Mucosa of descending colon (tissue), 3 donors: ENCODE data around the gene PLD6. TPM values are rescaled to one million over a fixed set of nuclear protein-coding genes. Genes with fewer than 3 reads are reported as not detected.

Experiments
- ATAC-seq: fragments of 200-7000 bp; cut with Tn5 transposase; one replicate; pipeline ENCODE4 v1.9.1; 2020; ENCODE audit warnings: mild to moderate bottlenecking, moderate library complexity
- DNase-seq, 3 donors: peaks; one replicate each; pipeline ENCODE4 v3.0.0-alpha.2; 2020
- H3K36me3 ChIP-seq: fragments of 200-600 bp; one replicate; pipeline ENCODE4 v1.8.0; 2021; ENCODE audit warnings: low read depth, mild to moderate bottlenecking
- H3K4me1 ChIP-seq: fragments of 200-600 bp; one replicate; pipeline ENCODE4 v1.8.0; 2021; ENCODE audit warnings: low read depth, mild to moderate bottlenecking
- H3K4me3 ChIP-seq: fragments of 200-600 bp; one replicate; pipeline ENCODE4 v1.8.0; 2021; ENCODE audit warnings: mild to moderate bottlenecking
- H3K9me3 ChIP-seq: fragments of 200-600 bp; one replicate; pipeline ENCODE4 v1.8.0; 2021; ENCODE audit warnings: mild to moderate bottlenecking
- CTCF ChIP-seq: fragments of 200-600 bp; IDR thresholded peaks from one replicate; pipeline ENCODE4 v1.8.0; 2022; ENCODE audit warnings: antibody characterized with exemption, mild to moderate bottlenecking
- intact Hi-C, 2 donors: fragments of 100-400 bp; cut with DNase I in 1 of 2; cut with micrococcal nuclease in 1 of 2; formaldehyde crosslinking; loops; one replicate each; pipeline versions ENCODE4 v1.11.0 to v1.11.1; 2022; cut with DNase I, micrococcal nuclease
- total RNA-seq, 3 donors: library from RNA; stranded (reverse); fragmentation: NEBNext Ultra II Directional in 2 of 3; extraction: Animal tissue kit (Norgen Biotek cat#: 25700) in 2 of 3; gene quantifications; one replicate each; pipeline versions ENCODE4 v1.2.1 to v1.2.4, GENCODE V29; 2021 to 2023
- donor health status: DM: no; HTN: no; CAD: no; lungs with moderate emphysema.
- donor health status: DM: no; HTN: no; CAD: no.
- donor health status: DM: no; HTN: yes; CAD: no.

Gene PLD6
- total RNA-seq, 3 donors from 2014 or later = 1.3 to 12.9 (median 2.0) TPM

GRCh38 chr17:17216776-17217175 is 10.6 kb upstream of the PLD6 start:
- no peak for TF ChIP-seq CTCF
- H3K9me3 ChIP-seq = no peaks in the 10 kb centered on the region
- H3K36me3 ChIP-seq = peaks cover 30% of the 10 kb centered on the region
- DNase-seq (no peak), ATAC-seq (no peak)
- no peaks in the 10 kb centered on the region for H3K4me1 ChIP-seq
- no peak overlapping the region for H3K4me3 ChIP-seq
- intact Hi-C loops = no loop called here

GRCh38 chr17:17216236-17216635 is 10.1 kb upstream of the PLD6 start:
- Histone ChIP-seq H3K9me3 (no peaks in the 10 kb centered on the region), H3K4me1 (no peaks in the 10 kb centered on the region), H3K4me3 (no peak overlapping the region), H3K36me3 (peaks cover 28% of the 10 kb centered on the region)
- no peak for TF ChIP-seq CTCF
- DNase-seq = no peak
- ATAC-seq = no peak
- intact Hi-C loops = no loop called here

GRCh38 chr17:17215575-17215974 is 9.4 kb upstream of the PLD6 start:
- Histone ChIP-seq H3K36me3 (peaks cover 21% of the 10 kb centered on the region), H3K4me1 (no peaks in the 10 kb centered on the region), H3K4me3 (no peak overlapping the region), H3K9me3 (no peaks in the 10 kb centered on the region)
- intact Hi-C loops = no loop called here
- no peak for ATAC-seq
- TF ChIP-seq CTCF = no peak
- DNase-seq = no peak

GRCh38 chr17:17214646-17215436 is 8.7 kb upstream of the PLD6 start:
- no peak overlapping the region for H3K4me3 ChIP-seq
- H3K4me1 ChIP-seq = no peaks in the 10 kb centered on the region
- H3K9me3 ChIP-seq = no peaks in the 10 kb centered on the region
- DNase-seq (no peak), ATAC-seq (no peak)
- intact Hi-C loops = no loop called here
- TF ChIP-seq CTCF = no peak
- peaks cover 19% of the 10 kb centered on the region for H3K36me3 ChIP-seq

- DNase-seq (no peak), ATAC-seq (no peak)
- Histone ChIP-seq H3K4me3 (no peak overlapping the region), H3K36me3 (peaks cover 15% of the 10 kb centered on the region), H3K4me1 (no peaks in the 10 kb centered on the region), H3K9me3 (no peaks in the 10 kb centered on the region)
- intact Hi-C loops = no loop called here
- TF ChIP-seq CTCF = no peak
Measured at GRCh38 chr17:17213775-17214174, 7.6 kb upstream of the PLD6 start.

GRCh38 chr17:17207998-17208397 is 1.9 kb upstream of the PLD6 start:
- ATAC-seq = no peak
- Histone ChIP-seq H3K36me3 (no peaks in the 10 kb centered on the region), H3K4me1 (peaks cover 19% of the 10 kb centered on the region), H3K4me3 (no peak overlapping the region), H3K9me3 (no peaks in the 10 kb centered on the region)
- intact Hi-C loops = no loop called here
- TF ChIP-seq CTCF = no peak
- DNase-seq = no peak
